IPS DF 6.9 (cell line): Measurements from ENCODE around the gene TRERF1.

Experiments
- DNase-seq: peaks from one replicate; pipeline ENCODE4 v3.0.0-alpha.2; 2013; ENCODE audit warnings: low read depth, low spot score
- H3K27ac ChIP-seq: one replicate; pipeline ENCODE4 v1.5.1; 2013; ENCODE audit warnings: low read length, control low read depth
- H3K27me3 ChIP-seq: 2 replicates; pipeline ENCODE4 v1.6.1; 2013; ENCODE audit warnings: mild to moderate bottlenecking, low read length; ENCODE audit not compliant: control insufficient read depth, insufficient read depth
- H3K36me3 ChIP-seq: 2 replicates; pipeline ENCODE4 v1.6.1; 2013; ENCODE audit warnings: low read length; ENCODE audit not compliant: control insufficient read depth, insufficient read depth
- H3K4me1 ChIP-seq: 2 replicates; pipeline ENCODE4 v1.6.1; 2013; ENCODE audit warnings: low read length; ENCODE audit not compliant: control insufficient read depth, insufficient read depth
- H3K4me3 ChIP-seq: 2 replicates; pipeline ENCODE4 v1.5.1; 2013; ENCODE audit warnings: mild to moderate bottlenecking, low read length
- H3K9me3 ChIP-seq: 2 replicates; pipeline ENCODE4 v1.6.1; 2013; ENCODE audit warnings: low read length, inconsistent platforms; ENCODE audit not compliant: control insufficient read depth, insufficient read depth
- WGBS: extraction: QIAGEN DNeasy Blood & Tissue Kit; methylation state at CpG from one replicate; pipeline ENCODE4 v1.1.7; 2013; ENCODE audit warnings: mixed read lengths, missing lambda C conversion rate; ENCODE audit not compliant: insufficient read length, insufficient coverage; 5-methylcytosine and 5-hydroxymethylcytosine counted together

Gene TRERF1

GRCh38 chr6:42354702-42355101 is 97.0 kb downstream of the TRERF1 start:
- no CpG with 5 or more reads among the region's 1 CpG for WGBS
- Histone ChIP-seq H3K27me3 (no peaks in the 10 kb centered on the region), H3K36me3 (no peaks in the 10 kb centered on the region), H3K9me3 (no peaks in the 10 kb centered on the region), H3K4me3 (no peak overlapping the region), H3K4me1 (no peaks in the 10 kb centered on the region), H3K27ac (no peak overlapping the region)
- DNase-seq: no peak

GRCh38 chr6:42352856-42353564 is 98.7 kb downstream of the TRERF1 start:
- Histone ChIP-seq H3K27me3 (no peaks in the 10 kb centered on the region), H3K36me3 (no peaks in the 10 kb centered on the region), H3K27ac (no peak overlapping the region), H3K4me3 (no peak overlapping the region), H3K4me1 (no peaks in the 10 kb centered on the region), H3K9me3 (no peaks in the 10 kb centered on the region)
- no peak for DNase-seq
- WGBS: no CpG with 5 or more reads among the region's 12 CpGs

- no peaks in the 10 kb centered on the region for H3K36me3 ChIP-seq
- no peaks in the 10 kb centered on the region for H3K4me1 ChIP-seq
- no peak overlapping the region for H3K4me3 ChIP-seq
- DNase-seq: no peak
- H3K9me3 ChIP-seq: no peaks in the 10 kb centered on the region
- no peaks in the 10 kb centered on the region for H3K27me3 ChIP-seq
- WGBS: no CpG with 5 or more reads among the region's 3 CpGs
- no peak overlapping the region for H3K27ac ChIP-seq
Measured at GRCh38 chr6:42350911-42351310, 100.8 kb downstream of the TRERF1 start.

- WGBS: no CpG with 5 or more reads among the region's 10 CpGs
- H3K4me1 ChIP-seq: no peaks in the 10 kb centered on the region
- H3K9me3 ChIP-seq: no peaks in the 10 kb centered on the region
- no peak for DNase-seq
- no peak overlapping the region for H3K4me3 ChIP-seq
- H3K27me3 ChIP-seq: no peaks in the 10 kb centered on the region
- no peak overlapping the region for H3K27ac ChIP-seq
- H3K36me3 ChIP-seq: no peaks in the 10 kb centered on the region
Measured at GRCh38 chr6:42349753-42350511, 101.8 kb downstream of the TRERF1 start.

- Histone ChIP-seq H3K9me3 (no peaks in the 10 kb centered on the region), H3K4me3 (no peak overlapping the region), H3K27me3 (no peaks in the 10 kb centered on the region), H3K27ac (no peak overlapping the region), H3K36me3 (no peaks in the 10 kb centered on the region), H3K4me1 (no peaks in the 10 kb centered on the region; the same call in 1 of the 2 replicates)
- no peak for DNase-seq
- WGBS: no CpG with 5 or more reads among the region's 7 CpGs
Measured at GRCh38 chr6:42347456-42347855, 104.3 kb downstream of the TRERF1 start.

GRCh38 chr6:42345696-42346416 is 105.9 kb downstream of the TRERF1 start:
- H3K27me3 ChIP-seq: no peaks in the 10 kb centered on the region
- no peaks in the 10 kb centered on the region for H3K9me3 ChIP-seq
- no peak for DNase-seq
- no CpG with 5 or more reads among the region's 8 CpGs for WGBS
- no peaks in the 10 kb centered on the region; the same call in 1 of the 2 replicates for H3K4me1 ChIP-seq
- no peak overlapping the region for H3K4me3 ChIP-seq
- no peak overlapping the region for H3K27ac ChIP-seq
- no peaks in the 10 kb centered on the region for H3K36me3 ChIP-seq

GRCh38 chr6:42344756-42345155 is 107.0 kb downstream of the TRERF1 start:
- Histone ChIP-seq H3K4me1 (no peaks in the 10 kb centered on the region; the same call in 1 of the 2 replicates), H3K27me3 (no peaks in the 10 kb centered on the region), H3K9me3 (no peaks in the 10 kb centered on the region), H3K4me3 (no peak overlapping the region), H3K36me3 (no peaks in the 10 kb centered on the region), H3K27ac (no peak overlapping the region)
- no peak for DNase-seq
- no CpG with 5 or more reads among the region's 1 CpG for WGBS

- H3K9me3 ChIP-seq: no peaks in the 10 kb centered on the region
- no peak overlapping the region for H3K27ac ChIP-seq
- WGBS: no CpG with 5 or more reads among the region's 3 CpGs
- no peaks in the 10 kb centered on the region; the same call in 1 of the 2 replicates for H3K4me1 ChIP-seq
- no peaks in the 10 kb centered on the region for H3K27me3 ChIP-seq
- no peaks in the 10 kb centered on the region for H3K36me3 ChIP-seq
- no peak overlapping the region for H3K4me3 ChIP-seq
- DNase-seq: no peak
Measured at GRCh38 chr6:42341771-42342553, 109.8 kb downstream of the TRERF1 start.

- Histone ChIP-seq H3K9me3 (no peaks in the 10 kb centered on the region), H3K4me1 (no peaks in the 10 kb centered on the region; the same call in 1 of the 2 replicates), H3K36me3 (no peaks in the 10 kb centered on the region), H3K4me3 (no peak overlapping the region), H3K27me3 (no peaks in the 10 kb centered on the region), H3K27ac (no peak overlapping the region)
- no peak for DNase-seq
- no CpG with 5 or more reads among the region's 5 CpGs for whole genome bisulfite sequencing
Measured at GRCh38 chr6:42341221-42341620, 110.5 kb downstream of the TRERF1 start.

GRCh38 chr6:42340511-42340910 is 111.2 kb downstream of the TRERF1 start:
- Histone ChIP-seq H3K36me3 (no peaks in the 10 kb centered on the region), H3K27me3 (no peaks in the 10 kb centered on the region), H3K9me3 (no peaks in the 10 kb centered on the region), H3K4me3 (no peak overlapping the region), H3K4me1 (no peaks in the 10 kb centered on the region; the same call in 1 of the 2 replicates), H3K27ac (no peak overlapping the region)
- WGBS: no CpG with 5 or more reads among the region's 6 CpGs
- DNase-seq: no peak
